Calu3 (cell line): ENCODE results near the gene MED27. TPM values are rescaled to one million over a fixed set of nuclear protein-coding genes. Genes with fewer than 3 reads are reported as not detected.

Source experiments
- BruUV-seq: library from RNA; stranded (reverse); fragments of 400-500 nt; replicated peaks from 2 replicates; lab custom pipeline; 2021; lab: Mats Ljungman, UMichigan
- CTCF ChIA-PET: fragments of 300-600 bp; sonication (Branson Sonifier 250); formaldehyde crosslinking; loops from one replicate; lab custom pipeline; 2022; ENCODE audit warnings: antibody characterized with exemption; lab: Charles Lee
- DNase-seq: peaks from one replicate; pipeline ENCODE4 v3.0.0; 2022
- H3K27ac Mint-ChIP-seq: one replicate; pipeline ENCODE4 v1.8.0; 2022; ENCODE audit warnings: mixed read lengths; ENCODE audit not compliant: unreplicated experiment
- H3K27me3 Mint-ChIP-seq: one replicate; pipeline ENCODE4 v1.8.0; 2022; ENCODE audit warnings: mixed read lengths; ENCODE audit not compliant: unreplicated experiment
- H3K36me3 Mint-ChIP-seq: one replicate; pipeline ENCODE4 v1.8.0; 2022; ENCODE audit warnings: mild to moderate bottlenecking, moderate library complexity, mixed read lengths; ENCODE audit not compliant: insufficient read depth, unreplicated experiment
- H3K4me1 Mint-ChIP-seq: one replicate; pipeline ENCODE4 v1.8.0; 2022; ENCODE audit warnings: mild to moderate bottlenecking, low read depth, mixed read lengths; ENCODE audit not compliant: unreplicated experiment
- H3K4me3 Mint-ChIP-seq: one replicate; pipeline ENCODE4 v1.8.0; 2022; ENCODE audit warnings: mild to moderate bottlenecking, low read depth, moderate library complexity, mixed read lengths; ENCODE audit not compliant: unreplicated experiment
- H3K9me3 Mint-ChIP-seq: one replicate; pipeline ENCODE4 v1.8.0; 2022; ENCODE audit warnings: low read depth, mixed read lengths; ENCODE audit not compliant: unreplicated experiment
- CTCF ChIP-seq: fragments of 200-600 bp; IDR thresholded peaks from one replicate; pipeline ENCODE4 v1.8.0; 2022; ENCODE audit warnings: antibody characterized with exemption; ENCODE audit not compliant: unreplicated experiment
- intact Hi-C: fragments of 100-400 bp; cut with micrococcal nuclease; formaldehyde crosslinking; loops from one replicate; pipeline ENCODE4 v1.10.0; 2022; ENCODE audit not compliant: unreplicated experiment
- total RNA-seq: library from RNA; stranded (reverse); gene quantifications from 2 replicates; pipeline ENCODE4 v1.2.3, GENCODE V29; 2022

MED27 gene
- total RNA-seq, 1 experiment from 2014 or later: 19.3 TPM

DNA sequence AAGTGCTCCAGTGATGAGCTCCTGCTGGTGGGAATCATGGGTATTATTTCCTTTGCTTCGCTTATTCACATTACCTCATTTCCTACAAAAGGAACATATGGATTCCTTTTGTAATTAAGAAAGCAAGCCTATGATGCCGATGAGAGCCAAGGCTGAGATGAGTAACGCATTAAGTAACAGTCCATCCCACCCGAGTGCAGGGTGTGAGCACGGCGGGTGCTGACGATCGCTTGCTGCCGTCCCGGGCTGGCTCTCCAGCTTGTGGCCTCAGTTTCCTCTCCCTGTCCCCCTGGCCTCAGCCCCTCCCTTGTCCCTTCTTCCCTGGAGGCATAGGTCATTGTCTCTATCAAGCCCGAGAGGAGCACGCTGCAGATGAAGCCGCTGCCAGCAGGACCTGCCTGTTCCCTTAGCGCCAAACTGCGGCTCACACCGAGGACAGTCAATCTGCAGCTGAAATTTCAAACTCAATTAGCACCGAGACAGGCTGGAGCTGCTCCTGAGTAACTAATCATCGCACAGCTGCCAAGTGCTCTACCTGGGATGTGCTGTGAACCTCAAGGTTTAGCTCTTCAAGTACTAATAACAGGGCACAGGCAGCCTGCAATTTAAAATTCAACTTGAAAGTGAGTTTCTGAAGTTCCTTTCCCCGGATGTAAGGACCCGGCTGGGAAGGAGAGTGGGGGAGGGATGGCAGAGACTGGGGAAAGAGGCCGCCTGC is 224.6 kb downstream of the MED27 start:
- BruUV-seq: no TSS peak

GRCh38 chr9:131854334-131854733 is 225.3 kb downstream of the MED27 start:
- Mint-ChIP-seq H3K27ac (no peak overlapping the region), H3K4me3 (no peak overlapping the region), H3K27me3 (no peaks in the 10 kb centered on the region), H3K9me3 (no peaks in the 10 kb centered on the region), H3K36me3 (no peaks in the 10 kb centered on the region), H3K4me1 (no peaks in the 10 kb centered on the region)
- intact Hi-C loops: no loop called here
- no peak for DNase-seq
- BruUV-seq: no TSS peak
- CTCF ChIA-PET: no interaction called here
- no peak for TF ChIP-seq CTCF

More for the DNA sequence above, 224.6 kb downstream of the MED27 start:
- CTCF ChIA-PET: no interaction called here
- TF ChIP-seq CTCF: no peak
- no peak overlapping the region for H3K4me3 Mint-ChIP-seq
- DNase-seq: no peak
- H3K27ac Mint-ChIP-seq: no peak overlapping the region
- no peaks in the 10 kb centered on the region for H3K4me1 Mint-ChIP-seq
- intact Hi-C loops: no loop called here
- no peaks in the 10 kb centered on the region for H3K36me3 Mint-ChIP-seq
- no peaks in the 10 kb centered on the region for H3K9me3 Mint-ChIP-seq
- no peaks in the 10 kb centered on the region for H3K27me3 Mint-ChIP-seq

DNA sequence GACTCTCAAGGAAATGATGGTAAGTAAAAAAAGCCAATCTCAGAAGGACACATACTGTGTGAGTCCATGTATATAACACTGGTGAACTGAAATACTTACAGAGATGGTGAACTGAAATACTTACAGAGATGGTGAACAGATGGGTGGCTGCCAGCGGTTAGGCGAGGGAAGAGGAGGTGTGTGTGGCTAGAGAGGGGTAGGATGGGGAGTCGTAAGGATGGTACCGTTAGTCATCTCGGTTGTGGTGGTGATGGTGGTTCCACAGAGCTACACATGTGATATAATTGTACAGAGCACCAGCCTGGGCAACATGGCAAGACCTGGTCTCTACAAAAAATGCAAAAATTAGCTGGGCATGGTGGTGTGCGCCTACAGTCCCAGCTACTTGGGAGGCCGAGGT is 226.2 kb downstream of the MED27 start:
- BruUV-seq: no TSS peak
- Mint-ChIP-seq H3K9me3 (no peaks in the 10 kb centered on the region), H3K36me3 (no peaks in the 10 kb centered on the region), H3K4me3 (no peak overlapping the region), H3K27me3 (no peaks in the 10 kb centered on the region), H3K4me1 (no peaks in the 10 kb centered on the region), H3K27ac (no peak overlapping the region)
- DNase-seq: no peak
- CTCF ChIA-PET: no interaction called here
- no peak for TF ChIP-seq CTCF
- intact Hi-C loops: no loop called here

GRCh38 chr9:131851414-131851813 is 228.3 kb downstream of the MED27 start:
- H3K4me3 Mint-ChIP-seq: no peak overlapping the region
- no peaks in the 10 kb centered on the region for H3K9me3 Mint-ChIP-seq
- peaks cover 18% of the 10 kb centered on the region for H3K27me3 Mint-ChIP-seq
- DNase-seq: no peak
- no peak overlapping the region for H3K27ac Mint-ChIP-seq
- no peak for TF ChIP-seq CTCF
- intact Hi-C loops: no loop called here
- no TSS peak for BruUV-seq
- H3K4me1 Mint-ChIP-seq: no peaks in the 10 kb centered on the region
- CTCF ChIA-PET: no interaction called here
- peaks cover 9% of the 10 kb centered on the region for H3K36me3 Mint-ChIP-seq
